Measurements from ENCODE around the gene C2CD2. TPM values are rescaled to one million over a fixed set of nuclear protein-coding genes. Genes with fewer than 3 reads are reported as not detected.

Gene C2CD2
- total RNA-seq, 1 experiment from 2014 or later: 50.4 TPM

GRCh38 chr21:41867313-41867712 lies 86.5 kb downstream of the C2CD2 start:
- H4K20me1 ChIP-seq (ENCODE audit: low read length): no peaks in the 10 kb centered on the region
- ATAC-seq (no peak), DNase-seq (no peak)
- H3K36me3 ChIP-seq (ENCODE audit: low read depth, low read length): no peaks in the 10 kb centered on the region
- no peaks in the 10 kb centered on the region for H3F3A ChIP-seq (ENCODE audit: low read length, unreplicated experiment)
- no peak overlapping the region for H3K27ac ChIP-seq (ENCODE audit: low read length)
- H3K4me3 ChIP-seq (ENCODE audit: low read length): no peak overlapping the region
- H3K27me3 ChIP-seq (ENCODE audit: low read length): no peaks in the 10 kb centered on the region
- H3K9me3 ChIP-seq (ENCODE audit: low read length): no peaks in the 10 kb centered on the region
- ChIA-PET CTCF (no interaction called here), POLR2A (ENCODE audit: unreplicated experiment) (interaction anchor here (0.6 kb wide), 1 partner anchor 11 kb away, joined by 7 read pairs; no protein-coding TSS in a partner anchor)
- H2AFZ ChIP-seq (ENCODE audit: low read length): no peak overlapping the region
- H3K4me2 ChIP-seq (ENCODE audit: low read length): no peak overlapping the region
- peaks cover 13% of the 10 kb centered on the region for H3K4me1 ChIP-seq (ENCODE audit: insufficient read depth, low read length)
- H3K79me2 ChIP-seq (ENCODE audit: low read length): peaks cover 41% of the 10 kb centered on the region
- TF ChIP-seq CTCF (conservative IDR thresholded peaks at IDR 0.05; ENCODE audit: low read depth, low read length) (no peak), EZH2phosphoT487 (IDR thresholded peaks at IDR 0.05; ENCODE audit: borderline replicate concordance, low read length) (no peak), EZH2 (IDR thresholded peaks at IDR 0.05; ENCODE audit: low read length, unreplicated experiment) (no peak)
- intact Hi-C loops (cut with micrococcal nuclease): no loop called here
- BruUV-seq (replicated peaks): no TSS peak
- no peak overlapping the region for H3K9ac ChIP-seq (ENCODE audit: low read length)
- no peaks in the 10 kb centered on the region for H3K9me2 ChIP-seq (replicated peaks; ENCODE audit: low read length)

- BruUV-seq (replicated peaks): no TSS peak
- Histone ChIP-seq H3K27me3 (ENCODE audit: low read length) (no peaks in the 10 kb centered on the region), H4K20me1 (ENCODE audit: low read length) (no peaks in the 10 kb centered on the region), H3K79me2 (ENCODE audit: low read length) (peaks cover 49% of the 10 kb centered on the region), H3K36me3 (ENCODE audit: low read depth, low read length) (no peaks in the 10 kb centered on the region), H3K9ac (ENCODE audit: low read length) (no peak overlapping the region), H3K4me2 (ENCODE audit: low read length) (no peak overlapping the region), H3K4me3 (ENCODE audit: low read length) (no peak overlapping the region), H3F3A (ENCODE audit: low read length, unreplicated experiment) (no peaks in the 10 kb centered on the region), H2AFZ (ENCODE audit: low read length) (no peak overlapping the region), H3K27ac (ENCODE audit: low read length) (no peak overlapping the region), H3K9me2 (replicated peaks; ENCODE audit: low read length) (no peaks in the 10 kb centered on the region), H3K4me1 (ENCODE audit: insufficient read depth, low read length) (peaks cover 13% of the 10 kb centered on the region), H3K9me3 (ENCODE audit: low read length) (no peaks in the 10 kb centered on the region)
- POLR2A ChIA-PET (ENCODE audit: unreplicated experiment): no interaction called here
- intact Hi-C loops (cut with micrococcal nuclease): no loop called here
- CTCF ChIA-PET: no interaction called here
- TF ChIP-seq CTCF (conservative IDR thresholded peaks at IDR 0.05; ENCODE audit: low read depth, low read length): no peak
- TF ChIP-seq EZH2phosphoT487 (IDR thresholded peaks at IDR 0.05; ENCODE audit: borderline replicate concordance, low read length): no peak
- TF ChIP-seq EZH2 (IDR thresholded peaks at IDR 0.05; ENCODE audit: low read length, unreplicated experiment): no peak
- DNase-seq (no peak), ATAC-seq (no peak)
Measured at GRCh38 chr21:41866274-41866809, 87.5 kb downstream of the C2CD2 start.

GRCh38 chr21:41865002-41865777 lies 88.6 kb downstream of the C2CD2 start:
- Histone ChIP-seq H3K36me3 (ENCODE audit: low read depth, low read length) (no peaks in the 10 kb centered on the region), H3K79me2 (ENCODE audit: low read length) (peaks cover 57% of the 10 kb centered on the region), H3K9me2 (replicated peaks; ENCODE audit: low read length) (no peaks in the 10 kb centered on the region), H3F3A (ENCODE audit: low read length, unreplicated experiment) (no peaks in the 10 kb centered on the region), H4K20me1 (ENCODE audit: low read length) (no peaks in the 10 kb centered on the region), H3K27me3 (ENCODE audit: low read length) (no peaks in the 10 kb centered on the region), H3K9me3 (ENCODE audit: low read length) (no peaks in the 10 kb centered on the region), H3K27ac (ENCODE audit: low read length) (no peak overlapping the region), H2AFZ (ENCODE audit: low read length) (no peak overlapping the region), H3K9ac (ENCODE audit: low read length) (no peak overlapping the region), H3K4me2 (ENCODE audit: low read length) (no peak overlapping the region), H3K4me1 (ENCODE audit: insufficient read depth, low read length) (peaks cover 13% of the 10 kb centered on the region), H3K4me3 (ENCODE audit: low read length) (no peak overlapping the region)
- ChIA-PET CTCF (no interaction called here), POLR2A (ENCODE audit: unreplicated experiment) (no interaction called here)
- TF ChIP-seq EZH2phosphoT487 (IDR thresholded peaks at IDR 0.05; ENCODE audit: borderline replicate concordance, low read length): no peak
- TF ChIP-seq CTCF (conservative IDR thresholded peaks at IDR 0.05; ENCODE audit: low read depth, low read length): no peak
- no peak for TF ChIP-seq EZH2 (IDR thresholded peaks at IDR 0.05; ENCODE audit: low read length, unreplicated experiment)
- DNase-seq (no peak), ATAC-seq (no peak)
- no TSS peak for BruUV-seq (replicated peaks)
- intact Hi-C loops (cut with micrococcal nuclease): no loop called here

Measured in PC-3 (cell line).